ENCODE measurements around the gene EMX1.

DNA sequence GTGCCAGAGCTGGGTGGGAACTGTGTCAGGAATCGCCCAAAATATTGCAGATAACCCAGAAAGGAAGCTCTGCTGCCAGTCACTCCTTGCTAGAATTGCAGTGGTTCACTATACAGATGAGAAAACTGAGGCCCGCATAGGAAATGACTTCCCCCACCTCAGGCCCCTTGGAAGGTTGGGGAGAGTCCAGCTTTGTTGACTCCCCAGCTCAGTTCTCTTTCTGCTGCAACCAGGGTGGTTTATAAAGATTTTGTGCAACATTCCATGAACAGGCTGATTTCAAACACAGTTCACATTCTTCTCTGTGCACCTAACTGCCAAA lies 18.8 kb upstream of the EMX1 start:
- TF ChIP-seq, protein P1, sequence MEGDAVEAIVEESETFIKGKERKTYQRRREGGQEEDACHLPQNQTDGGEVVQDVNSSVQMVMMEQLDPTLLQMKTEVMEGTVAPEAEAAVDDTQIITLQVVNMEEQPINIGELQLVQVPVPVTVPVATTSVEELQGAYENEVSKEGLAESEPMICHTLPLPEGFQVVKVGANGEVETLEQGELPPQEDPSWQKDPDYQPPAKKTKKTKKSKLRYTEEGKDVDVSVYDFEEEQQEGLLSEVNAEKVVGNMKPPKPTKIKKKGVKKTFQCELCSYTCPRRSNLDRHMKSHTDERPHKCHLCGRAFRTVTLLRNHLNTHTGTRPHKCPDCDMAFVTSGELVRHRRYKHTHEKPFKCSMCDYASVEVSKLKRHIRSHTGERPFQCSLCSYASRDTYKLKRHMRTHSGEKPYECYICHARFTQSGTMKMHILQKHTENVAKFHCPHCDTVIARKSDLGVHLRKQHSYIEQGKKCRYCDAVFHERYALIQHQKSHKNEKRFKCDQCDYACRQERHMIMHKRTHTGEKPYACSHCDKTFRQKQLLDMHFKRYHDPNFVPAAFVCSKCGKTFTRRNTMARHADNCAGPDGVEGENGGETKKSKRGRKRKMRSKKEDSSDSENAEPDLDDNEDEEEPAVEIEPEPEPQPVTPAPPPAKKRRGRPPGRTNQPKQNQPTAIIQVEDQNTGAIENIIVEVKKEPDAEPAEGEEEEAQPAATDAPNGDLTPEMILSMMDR (conservative IDR thresholded peaks at IDR 0.05; ENCODE audit: low read depth, low read length), result no peak
- no peak for TF ChIP-seq EZH2 (IDR thresholded peaks at IDR 0.05; ENCODE audit: low read length, unreplicated experiment)
- no peak for TF ChIP-seq EZH2phosphoT487 (IDR thresholded peaks at IDR 0.05; ENCODE audit: borderline replicate concordance, low read length)
